ENCODE data around the gene DHX32. TPM values are rescaled to one million over a fixed set of nuclear protein-coding genes. Genes with fewer than 3 reads are reported as not detected.

The DHX32 gene
- total RNA-seq, 1 experiment from 2014 or later, result 12.0 TPM

DNA sequence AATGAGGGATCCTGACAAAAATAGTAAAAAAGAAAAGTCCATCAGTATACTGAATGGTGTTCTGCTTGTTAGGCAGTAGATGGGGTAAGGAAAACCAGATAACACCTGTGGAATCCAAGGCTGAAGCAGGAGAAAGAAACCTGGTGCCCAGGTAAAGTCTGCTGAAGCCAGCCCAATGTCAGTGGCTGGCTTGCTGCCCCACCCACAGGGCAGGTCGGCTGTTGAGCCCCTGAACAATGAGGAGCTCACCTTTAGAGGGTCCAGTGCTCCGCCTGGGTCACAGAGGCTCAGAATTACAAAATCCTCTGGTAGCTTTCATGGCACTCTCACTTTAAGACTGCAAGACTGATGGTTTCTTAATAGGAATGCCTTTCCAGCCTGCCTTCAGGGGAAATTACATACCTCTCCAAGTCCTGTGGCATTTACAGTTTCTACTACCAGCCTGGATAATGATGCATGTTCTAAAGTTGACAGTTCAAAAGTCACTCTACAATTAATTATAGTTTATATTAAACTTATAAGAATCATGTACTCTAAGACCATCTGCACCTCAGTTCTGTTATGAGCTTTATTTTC is 23.8 kb downstream of the DHX32 start:
- no peaks in the 10 kb centered on the region for H3K27me3 ChIP-seq (ENCODE audit: insufficient read depth, low read length)
- no peak overlapping the region for H4K8ac ChIP-seq (replicated peaks; ENCODE audit: insufficient read length, low read depth, low read length)
- no peaks in the 10 kb centered on the region for H4K20me1 ChIP-seq (ENCODE audit: control insufficient read depth, insufficient read depth, insufficient read length)
- Mint-ChIP-seq H3K4me1 (no peaks in the 10 kb centered on the region), H3K27me3 (ENCODE audit: low read depth) (no peaks in the 10 kb centered on the region), H3K36me3 (ENCODE audit: insufficient read depth in 1 of 3, low read depth in 3 of 3) (peaks cover 0 to 7% (median 3%) of the 10 kb centered on the region in 3 experiments; a peak in 2 of 7 replicates), H3K27ac (no peak overlapping the region), H3K4me3 (no peak overlapping the region), H3K9me3 (no peaks in the 10 kb centered on the region)
- H3K79me1 ChIP-seq (ENCODE audit: insufficient read depth, low read depth, low read length, poor library complexity, severe bottlenecking), result no peaks in the 10 kb centered on the region
- H3K4me1 ChIP-seq (ENCODE audit: insufficient read depth, low read length), result no peaks in the 10 kb centered on the region
- no peak overlapping the region for H3K18ac ChIP-seq (ENCODE audit: insufficient read length, low read depth, low read length)
- no peak overlapping the region for H3K9ac ChIP-seq (ENCODE audit: extremely low read depth, insufficient read length, low read length)
- no peak overlapping the region for H2AK5ac ChIP-seq (ENCODE audit: insufficient read length, low read length)
- no peak overlapping the region for H3K23ac ChIP-seq (ENCODE audit: insufficient read length, low read depth, low read length)
- H3K56ac ChIP-seq (ENCODE audit: insufficient read length, low read depth, low read length), result no peak overlapping the region
- no peak overlapping the region for H3K27ac ChIP-seq (ENCODE audit: insufficient read length, low read depth, low read length)
- H3T11ph ChIP-seq (ENCODE audit: low read length), result no peak overlapping the region
- no peak overlapping the region for H3K4me2 ChIP-seq (ENCODE audit: insufficient read depth, insufficient read length, low read length)
- no peak overlapping the region for H2AFZ ChIP-seq (ENCODE audit: low read length)
- H3K4ac ChIP-seq (ENCODE audit: low read depth, low read length), result no peak overlapping the region
- no peaks in the 10 kb centered on the region for H3K23me2 ChIP-seq (ENCODE audit: insufficient read length, low read depth, low read length, poor library complexity, severe bottlenecking)
- no peaks in the 10 kb centered on the region for H3K79me2 ChIP-seq (ENCODE audit: insufficient read depth, low read length)
- H2BK12ac ChIP-seq (ENCODE audit: insufficient read length, low read depth, low read length), result no peak overlapping the region
- DNase-seq, result no peak
- no CpG with 5 or more reads among the region's 2 CpGs for WGBS (ENCODE audit: extremely low coverage, insufficient read length, low lambda C conversion rate)
- TF ChIP-seq, protein P1, sequence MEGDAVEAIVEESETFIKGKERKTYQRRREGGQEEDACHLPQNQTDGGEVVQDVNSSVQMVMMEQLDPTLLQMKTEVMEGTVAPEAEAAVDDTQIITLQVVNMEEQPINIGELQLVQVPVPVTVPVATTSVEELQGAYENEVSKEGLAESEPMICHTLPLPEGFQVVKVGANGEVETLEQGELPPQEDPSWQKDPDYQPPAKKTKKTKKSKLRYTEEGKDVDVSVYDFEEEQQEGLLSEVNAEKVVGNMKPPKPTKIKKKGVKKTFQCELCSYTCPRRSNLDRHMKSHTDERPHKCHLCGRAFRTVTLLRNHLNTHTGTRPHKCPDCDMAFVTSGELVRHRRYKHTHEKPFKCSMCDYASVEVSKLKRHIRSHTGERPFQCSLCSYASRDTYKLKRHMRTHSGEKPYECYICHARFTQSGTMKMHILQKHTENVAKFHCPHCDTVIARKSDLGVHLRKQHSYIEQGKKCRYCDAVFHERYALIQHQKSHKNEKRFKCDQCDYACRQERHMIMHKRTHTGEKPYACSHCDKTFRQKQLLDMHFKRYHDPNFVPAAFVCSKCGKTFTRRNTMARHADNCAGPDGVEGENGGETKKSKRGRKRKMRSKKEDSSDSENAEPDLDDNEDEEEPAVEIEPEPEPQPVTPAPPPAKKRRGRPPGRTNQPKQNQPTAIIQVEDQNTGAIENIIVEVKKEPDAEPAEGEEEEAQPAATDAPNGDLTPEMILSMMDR (conservative IDR thresholded peaks at IDR 0.05), result no peak
- H3K14ac ChIP-seq (ENCODE audit: insufficient read depth, low read length), result no peak overlapping the region
- no peak overlapping the region for H4K91ac ChIP-seq (ENCODE audit: insufficient read length, low read depth, low read length)
- H3K9me3 ChIP-seq (ENCODE audit: control insufficient read depth, low read depth, low read length), result no peaks in the 10 kb centered on the region
- no peak overlapping the region for H2BK5ac ChIP-seq (ENCODE audit: insufficient read length, low read length)
- H2BK20ac ChIP-seq (ENCODE audit: low read depth, low read length, poor library complexity, severe bottlenecking), result no peak overlapping the region
- H2BK15ac ChIP-seq (ENCODE audit: low read depth, low read length), result no peak overlapping the region
- H4K5ac ChIP-seq (ENCODE audit: insufficient read length, low read depth, low read length), result no peak overlapping the region
- no peak overlapping the region for H2BK120ac ChIP-seq (ENCODE audit: low read depth, low read length, poor library complexity, severe bottlenecking)
